Hematopoietic multipotent progenitor cell treated with erythropoietin and hydrocortisone succinate and interleukin-3 and kit ligand, for 4 days (in vitro differentiated cells): ENCODE results near the gene ACTN1.

Source experiments
- DNase-seq: peaks from one replicate; pipeline ENCODE4 v3.0.0-alpha.2; 2015

The ACTN1 gene

GRCh38 chr14:68932231-68932630 lies 46.9 kb downstream of the ACTN1 start:
- DNase-seq: no peak

- DNase-seq: no peak
Observed at GRCh38 chr14:68931474-68932051, 47.5 kb downstream of the ACTN1 start.

GRCh38 chr14:68931063-68931462 lies 48.0 kb downstream of the ACTN1 start:
- no peak for DNase-seq

- DNase-seq: peak; percentile 63
Observed at GRCh38 chr14:68929623-68930307, 49.3 kb downstream of the ACTN1 start.

- DNase-seq: no peak
Observed at GRCh38 chr14:68928770-68929550, 50.1 kb downstream of the ACTN1 start.

DNA sequence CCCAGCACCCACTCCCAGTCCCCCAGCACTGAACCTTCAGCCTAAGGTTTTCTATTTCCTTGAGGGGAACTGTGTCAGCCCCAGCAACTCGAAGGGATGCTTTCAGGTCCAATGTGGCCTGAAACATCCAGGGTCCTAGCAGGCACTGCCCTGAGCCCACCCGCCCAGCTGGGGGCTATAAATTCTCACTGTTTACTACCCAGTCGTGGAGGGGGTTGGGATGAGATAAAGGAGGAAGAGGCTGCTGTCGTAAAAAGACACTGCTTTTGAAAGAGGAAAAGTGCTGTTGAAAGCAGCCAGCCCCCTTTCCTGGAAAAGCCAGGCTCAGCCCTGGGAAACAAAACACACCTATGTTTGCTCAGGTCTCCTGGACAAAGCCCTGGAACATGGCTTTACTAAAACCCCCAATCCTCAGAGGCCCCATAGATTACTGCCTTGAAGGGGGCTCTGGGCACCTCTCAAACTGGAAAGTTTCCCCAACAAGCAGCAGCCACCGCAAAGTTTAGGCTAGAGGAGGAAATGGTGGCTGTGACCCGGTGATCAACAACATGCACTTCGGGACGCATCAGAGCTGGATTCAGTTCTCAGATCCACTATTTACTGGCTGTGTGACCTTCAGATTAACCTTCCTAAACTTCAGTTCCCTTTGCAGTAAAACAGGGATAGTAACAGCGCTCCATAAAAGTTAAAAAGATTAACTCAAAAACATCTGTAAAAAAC lies 51.0 kb downstream of the ACTN1 start:
- peak; percentile 49 for DNase-seq

- DNase-seq: no peak
Observed at GRCh38 chr14:68927089-68927488, 52.0 kb downstream of the ACTN1 start.

DNA sequence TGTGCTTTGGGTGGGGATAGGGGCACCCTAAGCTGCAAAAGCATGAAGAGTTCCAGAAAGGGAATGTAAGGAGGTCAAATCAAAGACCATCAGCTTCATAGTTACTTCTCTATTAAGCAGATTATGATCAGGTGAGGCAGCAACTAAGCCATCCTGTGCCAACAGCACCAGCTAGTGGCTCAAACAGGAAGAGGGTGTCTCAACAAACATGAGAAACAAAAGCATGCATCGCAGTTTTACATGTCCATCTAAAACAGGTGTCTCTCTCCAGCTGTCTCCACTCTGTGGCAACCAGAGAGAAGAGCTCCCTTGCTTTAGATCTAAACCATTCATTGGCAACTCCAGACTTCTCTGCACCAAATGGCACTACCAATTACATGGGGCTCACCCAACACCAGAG lies 52.9 kb downstream of the ACTN1 start:
- DNase-seq: peak; percentile 55

- no peak for DNase-seq
Observed at GRCh38 chr14:68925373-68925772, 53.7 kb downstream of the ACTN1 start.

DNA sequence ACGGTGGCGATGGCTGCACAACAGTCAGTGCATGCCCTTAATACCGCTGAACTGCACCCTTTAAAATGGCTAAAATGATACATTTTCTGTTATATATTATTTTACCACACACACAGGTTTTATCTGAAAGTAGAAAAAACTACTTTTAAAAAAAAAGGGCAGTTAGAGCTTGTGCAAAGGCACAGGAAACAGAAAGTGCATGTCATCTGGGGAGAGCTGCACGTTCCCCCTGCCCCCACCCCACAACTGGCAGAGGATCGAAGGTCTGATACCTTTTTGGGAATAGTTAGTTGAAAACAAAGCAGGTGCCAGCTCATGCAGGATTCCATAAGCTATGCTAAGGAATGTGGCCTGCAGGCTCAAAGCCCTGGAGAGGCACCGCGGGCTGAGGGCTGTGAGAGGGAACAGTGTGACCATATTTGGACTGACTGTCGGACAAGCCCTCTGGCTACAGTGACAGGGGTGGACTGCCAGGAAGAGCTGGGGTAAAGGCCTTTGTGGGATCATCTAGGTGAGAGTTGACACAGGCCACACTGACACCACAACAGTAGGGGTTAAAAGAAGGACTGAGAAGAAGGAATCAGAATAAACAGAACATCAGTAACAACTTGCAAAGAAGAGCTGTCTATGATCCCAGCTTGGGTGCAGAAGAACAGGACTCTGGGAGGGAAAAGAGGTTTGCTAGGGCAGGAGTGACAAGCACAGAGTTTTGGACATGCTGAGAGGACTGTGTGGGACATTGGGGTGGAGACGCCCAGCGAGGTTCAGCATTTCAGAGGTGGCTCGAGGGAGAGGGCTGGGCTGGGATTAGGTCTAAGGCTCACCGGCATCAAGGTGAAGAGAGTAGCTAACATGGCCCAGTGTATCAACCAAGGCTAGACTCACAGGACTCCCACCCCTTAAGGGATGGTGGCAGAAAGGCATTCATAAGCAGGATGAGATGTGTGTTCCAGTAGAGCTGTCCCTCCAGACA lies 54.6 kb downstream of the ACTN1 start:
- peak; percentile 64 for DNase-seq

DNA sequence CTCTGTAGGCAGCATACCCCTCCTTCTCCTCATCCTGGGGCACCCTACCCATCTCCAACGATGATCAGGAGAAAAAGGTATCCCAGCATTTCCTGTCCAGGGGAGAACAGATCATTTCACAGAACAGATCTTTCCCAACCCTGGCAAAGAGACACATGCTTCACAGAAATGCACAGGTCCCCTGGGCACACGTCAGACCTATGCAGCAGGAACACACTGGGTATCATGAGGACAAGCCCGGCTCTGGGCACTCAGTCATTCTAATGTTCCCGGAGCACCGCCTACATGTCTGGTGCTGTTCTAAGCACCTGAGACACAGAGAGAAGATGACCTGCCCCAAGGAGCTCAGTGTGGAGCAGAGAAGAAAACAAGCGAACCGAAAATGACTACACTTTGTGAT lies 56.2 kb downstream of the ACTN1 start:
- no peak for DNase-seq

GRCh38 chr14:68922201-68922621 lies 56.9 kb downstream of the ACTN1 start:
- no peak for DNase-seq

GRCh38 chr14:68921666-68922065 lies 57.4 kb downstream of the ACTN1 start:
- DNase-seq: no peak

GRCh38 chr14:68921049-68921448 lies 58.1 kb downstream of the ACTN1 start:
- no peak for DNase-seq

DNA sequence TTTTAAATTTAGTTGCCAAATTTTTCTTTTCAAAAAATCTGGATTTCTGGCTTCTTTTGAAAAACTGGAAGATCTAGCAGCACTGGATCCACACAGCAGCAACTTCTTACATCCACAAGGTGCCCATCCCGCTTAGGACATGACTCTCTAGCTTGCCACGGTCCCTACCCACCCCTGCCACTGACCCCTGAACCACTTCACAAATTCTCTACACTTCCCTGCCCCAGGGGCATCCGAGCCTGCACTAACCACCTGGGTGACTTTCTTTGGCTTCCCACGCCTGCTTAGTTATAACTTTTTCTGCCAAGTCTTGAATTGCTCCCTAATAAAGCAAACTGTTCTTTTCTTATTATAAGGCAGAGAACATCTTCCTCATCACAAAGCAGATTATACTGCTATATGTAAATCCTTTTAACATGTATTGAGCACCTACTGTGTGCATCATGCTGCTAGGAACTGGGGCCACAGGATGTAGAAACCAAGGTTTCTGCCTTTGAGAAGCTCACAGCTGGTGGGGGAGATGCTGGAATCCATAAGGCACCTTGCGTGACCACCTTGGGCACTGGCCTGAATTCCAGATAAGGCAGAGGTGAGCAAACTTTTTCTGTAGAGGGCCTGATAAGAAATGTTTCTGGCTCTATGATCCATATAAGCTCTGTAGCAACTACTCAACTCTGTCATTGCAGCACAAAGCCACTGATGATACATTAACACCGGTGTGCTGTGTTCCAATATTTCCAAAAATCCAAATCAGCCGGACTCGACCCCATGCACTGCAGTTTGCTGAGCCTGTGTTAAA lies 59.8 kb downstream of the ACTN1 start:
- DNase-seq: no peak

- DNase-seq: no peak
Observed at GRCh38 chr14:68918612-68919011, 60.5 kb downstream of the ACTN1 start.

GRCh38 chr14:68916358-68916941 lies 62.7 kb downstream of the ACTN1 start:
- DNase-seq: no peak

DNA sequence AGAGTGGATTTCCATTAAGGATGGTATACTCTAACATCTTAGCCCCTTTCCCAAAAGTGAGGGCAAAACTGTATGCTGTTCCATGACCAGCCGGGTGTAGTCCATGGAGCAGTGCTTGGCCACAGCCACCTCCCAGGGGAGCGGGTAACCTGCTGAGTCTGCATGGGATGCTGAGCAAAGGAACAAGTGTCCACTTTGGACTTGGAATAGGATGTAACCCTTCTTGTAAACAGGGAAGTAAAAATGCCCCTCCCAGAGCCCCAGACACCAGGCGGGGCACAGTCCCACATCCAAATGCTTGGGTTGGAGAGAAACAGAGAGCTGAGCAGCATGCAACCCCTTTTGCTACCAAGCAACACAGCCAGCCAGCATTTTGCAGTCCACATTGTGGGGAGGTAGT lies 65.6 kb downstream of the ACTN1 start:
- DNase-seq: no peak

- DNase-seq: peak; percentile 92
Observed at GRCh38 chr14:68911594-68912227, 67.4 kb downstream of the ACTN1 start.

DNA sequence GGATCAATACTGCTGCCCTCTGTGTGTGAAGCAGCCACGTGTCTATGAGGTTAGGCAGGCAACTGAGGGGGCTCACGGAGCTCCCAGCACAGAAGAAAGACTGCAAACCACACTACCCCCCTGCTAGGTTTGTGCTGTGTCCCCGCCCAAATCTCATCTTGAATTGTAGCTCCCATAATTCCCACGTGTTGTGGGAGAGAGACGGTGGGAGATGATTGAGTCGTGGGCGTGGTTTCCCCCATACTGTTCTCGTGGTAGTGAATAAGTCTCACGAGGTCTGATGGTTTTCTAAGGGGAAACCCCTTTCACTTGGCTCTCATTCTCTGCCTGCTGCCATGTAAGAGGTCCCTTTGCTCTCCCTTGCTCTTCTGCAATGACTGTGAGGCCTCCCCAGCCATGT lies 68.6 kb downstream of the ACTN1 start:
- no peak for DNase-seq
